HG03097 (cell line): ENCODE results near the gene ZBTB8OS.

Experiments used
- ATAC-seq: cut with Tn5 transposase; IDR thresholded peaks from one replicate; pipeline ENCODE4 v1.9.1; 2021; ENCODE audit not compliant: unreplicated experiment, low FRiP score

Gene ZBTB8OS

DNA sequence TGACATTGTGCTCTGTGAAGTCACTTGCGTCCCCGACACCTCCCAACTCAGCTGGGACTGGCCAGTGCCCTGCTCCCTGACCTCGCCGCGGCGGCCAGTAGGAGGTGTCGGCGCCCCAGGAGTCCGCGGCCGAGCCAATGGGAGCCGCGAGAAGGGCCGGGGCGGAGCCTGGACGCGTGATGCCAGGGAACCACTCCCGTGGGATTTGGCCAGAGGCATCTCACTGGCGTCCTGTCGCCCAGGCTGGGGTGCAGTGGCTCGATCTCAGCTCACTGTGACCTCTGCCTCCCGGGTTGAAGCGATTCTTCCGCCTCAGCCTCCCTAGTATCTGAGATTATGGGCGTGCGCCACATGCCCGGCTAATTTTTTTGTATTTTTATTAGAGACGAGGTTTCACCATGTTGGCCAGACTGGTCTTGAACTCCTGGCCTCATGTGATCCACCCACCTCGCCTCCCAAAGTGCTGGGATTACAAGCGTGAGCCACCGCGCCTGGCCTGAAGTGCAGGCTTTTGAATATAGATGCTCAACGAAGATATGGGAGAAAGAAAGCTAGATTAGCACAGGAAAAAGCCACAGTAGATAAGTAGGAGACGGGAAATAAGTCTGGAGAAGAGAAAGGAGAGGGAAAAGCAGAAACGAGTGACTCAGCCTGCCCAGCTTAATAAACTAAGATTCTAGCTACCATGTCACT is 38.0 kb downstream of the ZBTB8OS start:
- peak; percentile 77 for ATAC-seq

DNA sequence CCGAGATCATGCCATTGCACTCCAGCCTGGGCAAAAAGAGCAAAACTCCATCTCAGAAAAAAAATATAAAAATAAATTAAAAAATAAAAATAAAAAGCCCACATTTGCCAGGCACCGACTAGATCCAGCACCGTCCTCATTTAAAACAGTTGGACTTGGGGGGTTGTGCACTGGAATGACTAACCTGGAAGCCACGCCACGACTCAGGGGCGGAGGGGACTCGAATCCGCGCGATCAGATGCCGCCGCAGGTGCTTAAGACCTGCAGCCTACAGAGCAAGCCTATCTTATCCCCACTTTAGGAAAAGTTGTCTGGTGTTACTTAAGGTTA is 38.5 kb downstream of the ZBTB8OS start:
- no peak for ATAC-seq

DNA sequence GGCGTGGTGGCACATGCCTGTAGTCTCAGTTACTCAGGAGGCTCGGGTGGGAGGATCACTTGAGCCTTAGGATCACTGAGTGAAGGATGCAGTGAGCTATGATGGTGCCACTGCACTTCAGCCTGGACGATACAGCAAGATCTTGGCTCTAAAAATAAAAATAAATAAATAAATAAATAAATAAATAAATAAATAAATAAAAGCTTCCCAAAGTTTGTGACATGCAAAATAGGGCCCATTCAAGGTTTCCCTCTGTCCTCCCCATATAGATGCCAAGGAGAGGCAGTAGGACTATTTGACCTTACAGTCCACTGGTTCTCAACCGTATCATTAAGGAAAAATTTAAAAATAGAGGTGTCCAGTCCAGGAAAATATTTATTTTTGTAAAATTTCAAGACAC is 41.2 kb downstream of the ZBTB8OS start:
- ATAC-seq: no peak

- ATAC-seq: no peak
These were observed 43.6 kb downstream of the ZBTB8OS start for GRCh38 chr1:32606565-32607371.

DNA sequence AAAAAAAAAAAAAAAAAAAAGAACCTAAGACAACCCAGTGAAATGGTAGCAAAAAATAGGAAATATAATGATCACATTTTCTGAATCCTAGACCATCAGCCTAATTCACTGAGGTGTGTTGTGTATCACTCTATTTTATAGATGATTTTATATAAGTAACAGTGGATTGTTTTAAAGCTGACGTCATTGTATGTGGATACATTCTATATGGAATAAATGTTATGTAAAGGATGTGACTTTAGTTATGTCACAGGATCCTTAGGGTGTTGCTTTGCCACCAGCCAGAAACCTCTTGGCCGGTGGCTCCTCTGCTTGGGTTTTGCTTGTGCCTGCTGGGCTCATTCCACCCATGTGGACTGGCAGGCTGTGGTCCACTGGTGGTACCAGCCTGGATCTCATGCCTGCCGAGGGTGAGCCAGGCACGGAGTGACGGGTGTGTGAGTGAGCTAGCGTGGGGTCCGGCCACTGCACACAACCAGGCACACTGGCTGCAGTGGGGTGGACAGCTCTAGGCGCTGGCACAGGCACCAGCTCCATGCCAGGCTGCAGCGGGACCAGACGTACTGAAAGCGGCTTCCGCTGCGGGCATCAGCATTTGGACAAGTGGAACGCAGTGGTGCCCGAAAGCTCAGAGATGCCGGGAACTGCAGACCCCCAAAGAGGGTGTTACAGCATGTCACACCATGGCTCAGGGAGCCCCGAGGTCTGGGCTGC is 44.5 kb downstream of the ZBTB8OS start:
- no peak for ATAC-seq

DNA sequence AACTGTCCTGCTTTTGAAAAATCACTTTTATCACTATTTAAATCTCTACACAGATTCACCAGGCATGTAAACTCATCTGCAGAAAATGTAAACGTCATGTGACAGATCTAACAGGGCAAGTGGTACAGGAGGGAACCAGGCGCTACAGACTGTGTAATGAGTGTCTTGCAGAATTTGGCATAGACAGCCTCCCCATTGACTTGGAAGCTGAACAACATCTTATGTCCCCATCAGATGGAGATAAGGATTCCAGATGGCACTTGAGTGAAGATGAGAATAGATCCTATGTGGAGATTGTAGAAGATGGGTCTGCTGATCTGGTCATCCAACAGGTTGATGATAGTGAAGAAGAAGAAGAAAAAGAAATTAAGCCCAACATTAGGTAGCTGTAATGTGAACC is 50.3 kb downstream of the ZBTB8OS start:
- no peak for ATAC-seq

- no peak for ATAC-seq
These were observed 57.4 kb downstream of the ZBTB8OS start for GRCh38 chr1:32592943-32593342.

DNA sequence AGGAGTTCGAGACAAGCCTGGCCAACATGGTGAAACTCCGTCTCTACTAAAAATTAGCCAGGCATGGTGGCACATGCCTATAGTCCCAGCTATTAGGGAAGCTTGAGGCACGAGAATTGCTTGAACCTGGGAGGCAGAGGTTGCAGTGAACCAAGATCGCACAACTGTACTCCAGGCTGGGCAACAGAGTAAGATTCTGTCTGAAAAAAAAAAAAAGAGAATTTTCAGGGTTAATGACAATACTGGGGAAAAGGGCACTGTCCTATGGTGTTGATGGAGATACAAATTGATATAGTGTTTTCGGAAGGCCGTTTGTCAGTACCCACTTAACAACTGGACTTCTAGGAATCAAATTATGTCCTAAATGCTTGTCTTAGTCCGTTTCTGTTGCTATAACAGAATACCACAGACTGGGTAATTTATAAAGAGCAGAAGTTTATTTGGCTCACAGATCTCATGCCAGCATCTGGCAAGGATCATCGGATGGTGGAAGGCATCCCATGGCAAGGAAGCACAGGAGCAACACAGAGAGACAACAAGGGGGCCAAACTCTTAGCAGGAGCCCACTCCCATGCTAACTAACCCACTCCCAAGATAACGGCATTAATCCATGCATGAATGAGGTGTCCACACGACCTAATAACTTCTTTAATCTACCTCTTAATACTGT is 69.9 kb downstream of the ZBTB8OS start:
- ATAC-seq: no peak
